A673 (cell line): Measurements from ENCODE around the gene PLPP7.

Experiments used
- EZH2 ChIP-seq: fragments of 200-600 bp; sonication (generic); IDR thresholded peaks from 2 replicates; pipeline ENCODE4 v1.6.1; 2017; ENCODE audit warnings: borderline replicate concordance, low read depth, mild to moderate bottlenecking, mixed read lengths, antibody characterized with exemption, low read length; ENCODE audit not compliant: poor library complexity, severe bottlenecking
- TF ChIP-seq, protein P1 (sequence below): fragments of 300-800, 200-600 bp; sonication (generic); conservative IDR thresholded peaks from 2 replicates; pipeline ENCODE4 v1.5.1; 2017; ENCODE audit warnings: low read depth, mild to moderate bottlenecking, antibody characterized with exemption, low read length, moderate library complexity, mixed read lengths

DNA sequence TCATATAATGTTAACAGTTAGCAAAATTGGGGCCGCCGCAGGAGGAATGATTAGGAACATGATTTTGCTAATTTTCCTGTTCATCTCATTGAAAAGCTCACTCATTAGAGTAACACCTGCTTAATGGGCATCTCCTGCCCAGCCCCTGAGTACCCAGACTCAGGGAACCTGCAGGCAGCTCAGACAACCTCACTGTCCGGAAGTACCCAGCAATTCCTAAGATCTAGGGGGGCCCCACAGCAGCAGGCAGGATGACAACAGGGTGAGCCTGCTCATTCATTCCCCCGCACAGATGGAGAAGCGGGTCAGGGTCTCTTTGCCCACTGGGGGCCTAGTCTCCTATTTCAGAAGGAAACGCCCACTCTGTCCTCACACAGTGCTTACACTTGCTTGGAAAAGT, 25.8 kb upstream of the PLPP7 start:
- TF ChIP-seq, protein P1, sequence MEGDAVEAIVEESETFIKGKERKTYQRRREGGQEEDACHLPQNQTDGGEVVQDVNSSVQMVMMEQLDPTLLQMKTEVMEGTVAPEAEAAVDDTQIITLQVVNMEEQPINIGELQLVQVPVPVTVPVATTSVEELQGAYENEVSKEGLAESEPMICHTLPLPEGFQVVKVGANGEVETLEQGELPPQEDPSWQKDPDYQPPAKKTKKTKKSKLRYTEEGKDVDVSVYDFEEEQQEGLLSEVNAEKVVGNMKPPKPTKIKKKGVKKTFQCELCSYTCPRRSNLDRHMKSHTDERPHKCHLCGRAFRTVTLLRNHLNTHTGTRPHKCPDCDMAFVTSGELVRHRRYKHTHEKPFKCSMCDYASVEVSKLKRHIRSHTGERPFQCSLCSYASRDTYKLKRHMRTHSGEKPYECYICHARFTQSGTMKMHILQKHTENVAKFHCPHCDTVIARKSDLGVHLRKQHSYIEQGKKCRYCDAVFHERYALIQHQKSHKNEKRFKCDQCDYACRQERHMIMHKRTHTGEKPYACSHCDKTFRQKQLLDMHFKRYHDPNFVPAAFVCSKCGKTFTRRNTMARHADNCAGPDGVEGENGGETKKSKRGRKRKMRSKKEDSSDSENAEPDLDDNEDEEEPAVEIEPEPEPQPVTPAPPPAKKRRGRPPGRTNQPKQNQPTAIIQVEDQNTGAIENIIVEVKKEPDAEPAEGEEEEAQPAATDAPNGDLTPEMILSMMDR, result no peak
- no peak for TF ChIP-seq EZH2
